Mesodermal cell (in vitro differentiated cells): ENCODE data around the gene OPHN1.

Experiments
- H3K27ac ChIP-seq: 2 replicates; pipeline ENCODE4 v1.7.0; 2013; ENCODE audit warnings: mild to moderate bottlenecking, low read depth, low read length, moderate library complexity; ENCODE audit not compliant: severe bottlenecking
- H3K36me3 ChIP-seq: 2 replicates; pipeline ENCODE4 v1.7.1; 2013; ENCODE audit warnings: mild to moderate bottlenecking, low read length, moderate library complexity; ENCODE audit not compliant: control insufficient read depth, insufficient read depth
- H3K4me1 ChIP-seq: one replicate; pipeline ENCODE4 v1.7.1; 2013; ENCODE audit warnings: mild to moderate bottlenecking, low read length; ENCODE audit not compliant: insufficient read depth, control insufficient read depth, poor library complexity, severe bottlenecking
- H3K4me3 ChIP-seq: 2 replicates; pipeline ENCODE4 v1.7.0; 2013; ENCODE audit warnings: low read length, control low read depth, mild to moderate bottlenecking; ENCODE audit not compliant: insufficient read depth, poor library complexity, severe bottlenecking; ENCODE audit errors: extremely low read depth
- H3K9me3 ChIP-seq: 2 replicates; pipeline ENCODE4 v1.7.1; 2013; ENCODE audit warnings: mild to moderate bottlenecking, low read length, moderate library complexity; ENCODE audit not compliant: control insufficient read depth
- WGBS, 2 experiments: methylation state at CpG; one replicate each; pipeline ENCODE4 v1.1.5; 2013; ENCODE audit warnings: missing lambda C conversion rate in 2 of 2; ENCODE audit not compliant: insufficient coverage in 2 of 2; 5-methylcytosine and 5-hydroxymethylcytosine counted together

OPHN1 gene

GRCh38 chrX:68180579-68180978 is 252.7 kb downstream of the OPHN1 start:
- Histone ChIP-seq H3K9me3 (no peaks in the 10 kb centered on the region), H3K27ac (no peak overlapping the region), H3K36me3 (no peaks in the 10 kb centered on the region), H3K4me3 (no peak overlapping the region), H3K4me1 (no peaks in the 10 kb centered on the region)
- WGBS, 2 experiments, result no CpG with 5 or more reads among the region's 2 CpGs

- Histone ChIP-seq H3K4me1 (no peaks in the 10 kb centered on the region), H3K4me3 (no peak overlapping the region), H3K36me3 (no peaks in the 10 kb centered on the region), H3K9me3 (no peaks in the 10 kb centered on the region), H3K27ac (no peak overlapping the region)
- WGBS, 2 experiments, result 80 to 100% methylated on average over 1 of the region's 1 CpG
These were observed 253.9 kb downstream of the OPHN1 start for GRCh38 chrX:68179355-68179754.

- no CpG with 5 or more reads among the region's 4 CpGs for whole genome bisulfite sequencing, 2 experiments
- H3K27ac ChIP-seq, result no peak overlapping the region
- no peaks in the 10 kb centered on the region for H3K9me3 ChIP-seq
These were observed 255.8 kb downstream of the OPHN1 start for GRCh38 chrX:68177542-68177941.

GRCh38 chrX:68175562-68175961 is 257.7 kb downstream of the OPHN1 start:
- 80 to 100% methylated on average over 1 of the region's 3 CpGs for WGBS, 2 experiments
- H3K4me3 ChIP-seq, result no peak overlapping the region
- H3K27ac ChIP-seq, result no peak overlapping the region
- no peaks in the 10 kb centered on the region for H3K9me3 ChIP-seq
- H3K36me3 ChIP-seq, result no peaks in the 10 kb centered on the region
- H3K4me1 ChIP-seq, result no peaks in the 10 kb centered on the region

More at GRCh38 chrX:68177542-68177941, 255.8 kb downstream of the OPHN1 start:
- Histone ChIP-seq H3K36me3 (no peaks in the 10 kb centered on the region), H3K4me3 (no peak overlapping the region), H3K4me1 (no peaks in the 10 kb centered on the region)

- no peak overlapping the region for H3K4me3 ChIP-seq
- no peaks in the 10 kb centered on the region for H3K4me1 ChIP-seq
- H3K9me3 ChIP-seq, result no peaks in the 10 kb centered on the region
- no peaks in the 10 kb centered on the region for H3K36me3 ChIP-seq
- no CpG with 5 or more reads among the region's 2 CpGs for WGBS, 2 experiments
- no peak overlapping the region for H3K27ac ChIP-seq
These were observed 269.9 kb downstream of the OPHN1 start for GRCh38 chrX:68163441-68163840.

- no peaks in the 10 kb centered on the region for H3K9me3 ChIP-seq
- WGBS, 2 experiments, result no CpG with 5 or more reads among the region's 1 CpG
- no peak overlapping the region for H3K4me3 ChIP-seq
- H3K36me3 ChIP-seq, result no peaks in the 10 kb centered on the region
- H3K27ac ChIP-seq, result no peak overlapping the region
- H3K4me1 ChIP-seq, result no peaks in the 10 kb centered on the region
These were observed 285.4 kb downstream of the OPHN1 start for GRCh38 chrX:68147848-68148247.

GRCh38 chrX:68146054-68146453 is 287.2 kb downstream of the OPHN1 start:
- H3K9me3 ChIP-seq, result no peaks in the 10 kb centered on the region
- no peaks in the 10 kb centered on the region for H3K4me1 ChIP-seq
- no peak overlapping the region for H3K4me3 ChIP-seq
- no CpG with 5 or more reads among the region's 2 CpGs for WGBS, 2 experiments
- no peak overlapping the region for H3K27ac ChIP-seq
- no peaks in the 10 kb centered on the region for H3K36me3 ChIP-seq

GRCh38 chrX:68139791-68140190 is 293.5 kb downstream of the OPHN1 start:
- H3K27ac ChIP-seq, result no peak overlapping the region
- H3K9me3 ChIP-seq, result no peaks in the 10 kb centered on the region
- no peaks in the 10 kb centered on the region for H3K36me3 ChIP-seq
- WGBS, 2 experiments, result no CpG with 5 or more reads among the region's 2 CpGs
- H3K4me3 ChIP-seq, result no peak overlapping the region
- no peaks in the 10 kb centered on the region for H3K4me1 ChIP-seq

GRCh38 chrX:68133181-68133580 is 300.1 kb downstream of the OPHN1 start:
- 60 to 86% methylated on average over 1 of the region's 4 CpGs for WGBS, 2 experiments
- Histone ChIP-seq H3K4me3 (no peak overlapping the region), H3K9me3 (no peaks in the 10 kb centered on the region)

GRCh38 chrX:68132749-68133148 is 300.5 kb downstream of the OPHN1 start:
- Histone ChIP-seq H3K4me3 (no peak overlapping the region), H3K4me1 (no peaks in the 10 kb centered on the region), H3K36me3 (no peaks in the 10 kb centered on the region), H3K27ac (no peak overlapping the region), H3K9me3 (no peaks in the 10 kb centered on the region)
- WGBS, 2 experiments, result 94 to 97% methylated on average over 13 to 15 of the region's 29 CpGs

More at GRCh38 chrX:68133181-68133580, 300.1 kb downstream of the OPHN1 start:
- H3K36me3 ChIP-seq, result no peaks in the 10 kb centered on the region
- H3K4me1 ChIP-seq, result no peaks in the 10 kb centered on the region
- H3K27ac ChIP-seq, result no peak overlapping the region

- 100% methylated on average over 1 of the region's 2 CpGs; no CpG with 5 or more reads in 1 of the 2 experiments for WGBS, 2 experiments
- H3K4me1 ChIP-seq, result no peaks in the 10 kb centered on the region
- H3K9me3 ChIP-seq, result no peaks in the 10 kb centered on the region
- H3K27ac ChIP-seq, result no peak overlapping the region
- no peaks in the 10 kb centered on the region for H3K36me3 ChIP-seq
- no peak overlapping the region for H3K4me3 ChIP-seq
These were observed 311.5 kb downstream of the OPHN1 start for GRCh38 chrX:68121835-68122234.
